A673 (cell line): Measurements from ENCODE around the gene SCYGR6.

Source experiments
- EZH2 ChIP-seq: fragments of 200-600 bp; sonication (generic); IDR thresholded peaks from 2 replicates; pipeline ENCODE4 v1.6.1; 2017; ENCODE audit warnings: borderline replicate concordance, low read depth, mild to moderate bottlenecking, mixed read lengths, antibody characterized with exemption, low read length; ENCODE audit not compliant: poor library complexity, severe bottlenecking
- TF ChIP-seq, protein P1 (sequence below): fragments of 300-800, 200-600 bp; sonication (generic); conservative IDR thresholded peaks from 2 replicates; pipeline ENCODE4 v1.5.1; 2017; ENCODE audit warnings: low read depth, mild to moderate bottlenecking, antibody characterized with exemption, low read length, moderate library complexity, mixed read lengths

- TF ChIP-seq, protein P1, sequence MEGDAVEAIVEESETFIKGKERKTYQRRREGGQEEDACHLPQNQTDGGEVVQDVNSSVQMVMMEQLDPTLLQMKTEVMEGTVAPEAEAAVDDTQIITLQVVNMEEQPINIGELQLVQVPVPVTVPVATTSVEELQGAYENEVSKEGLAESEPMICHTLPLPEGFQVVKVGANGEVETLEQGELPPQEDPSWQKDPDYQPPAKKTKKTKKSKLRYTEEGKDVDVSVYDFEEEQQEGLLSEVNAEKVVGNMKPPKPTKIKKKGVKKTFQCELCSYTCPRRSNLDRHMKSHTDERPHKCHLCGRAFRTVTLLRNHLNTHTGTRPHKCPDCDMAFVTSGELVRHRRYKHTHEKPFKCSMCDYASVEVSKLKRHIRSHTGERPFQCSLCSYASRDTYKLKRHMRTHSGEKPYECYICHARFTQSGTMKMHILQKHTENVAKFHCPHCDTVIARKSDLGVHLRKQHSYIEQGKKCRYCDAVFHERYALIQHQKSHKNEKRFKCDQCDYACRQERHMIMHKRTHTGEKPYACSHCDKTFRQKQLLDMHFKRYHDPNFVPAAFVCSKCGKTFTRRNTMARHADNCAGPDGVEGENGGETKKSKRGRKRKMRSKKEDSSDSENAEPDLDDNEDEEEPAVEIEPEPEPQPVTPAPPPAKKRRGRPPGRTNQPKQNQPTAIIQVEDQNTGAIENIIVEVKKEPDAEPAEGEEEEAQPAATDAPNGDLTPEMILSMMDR, result no peak
- TF ChIP-seq EZH2, result no peak
These were observed 41.3 kb upstream of the SCYGR6 start for GRCh38 chr2:227765788-227766372.
